Measurements from ENCODE around the gene GPR153. TPM values are rescaled to one million over a fixed set of nuclear protein-coding genes. Genes with fewer than 3 reads are reported as not detected.

Gene GPR153
- polyA plus RNA-seq, 1 donor from 2014 or later, result 26.9 TPM

- H3K27me3 ChIP-seq (ENCODE audit: insufficient read depth, low read depth, low read length), result no peaks in the 10 kb centered on the region
- no peaks in the 10 kb centered on the region for H3K9me2 ChIP-seq (ENCODE audit: insufficient read depth, low read length)
- no peaks in the 10 kb centered on the region for H3K9me3 ChIP-seq (ENCODE audit: low read length)
- no peak overlapping the region for H3K4me2 ChIP-seq (ENCODE audit: low read length)
- H3F3A ChIP-seq (ENCODE audit: insufficient read depth, low read length, poor library complexity, severe bottlenecking), result no peaks in the 10 kb centered on the region
- TF ChIP-seq SMC3 (conservative IDR thresholded peaks at IDR 0.05; ENCODE audit: poor library complexity), result no peak
- no peak for TF ChIP-seq TAF1 (IDR thresholded peaks at IDR 0.05; ENCODE audit: low read depth)
- no peak for TF ChIP-seq EZH2 (IDR thresholded peaks at IDR 0.05; ENCODE audit: borderline replicate concordance, insufficient read depth, low read length, poor library complexity, severe bottlenecking)
- no peak for TF ChIP-seq MXI1 (conservative IDR thresholded peaks at IDR 0.05; ENCODE audit: poor library complexity, severe bottlenecking)
- TF ChIP-seq, protein P1, sequence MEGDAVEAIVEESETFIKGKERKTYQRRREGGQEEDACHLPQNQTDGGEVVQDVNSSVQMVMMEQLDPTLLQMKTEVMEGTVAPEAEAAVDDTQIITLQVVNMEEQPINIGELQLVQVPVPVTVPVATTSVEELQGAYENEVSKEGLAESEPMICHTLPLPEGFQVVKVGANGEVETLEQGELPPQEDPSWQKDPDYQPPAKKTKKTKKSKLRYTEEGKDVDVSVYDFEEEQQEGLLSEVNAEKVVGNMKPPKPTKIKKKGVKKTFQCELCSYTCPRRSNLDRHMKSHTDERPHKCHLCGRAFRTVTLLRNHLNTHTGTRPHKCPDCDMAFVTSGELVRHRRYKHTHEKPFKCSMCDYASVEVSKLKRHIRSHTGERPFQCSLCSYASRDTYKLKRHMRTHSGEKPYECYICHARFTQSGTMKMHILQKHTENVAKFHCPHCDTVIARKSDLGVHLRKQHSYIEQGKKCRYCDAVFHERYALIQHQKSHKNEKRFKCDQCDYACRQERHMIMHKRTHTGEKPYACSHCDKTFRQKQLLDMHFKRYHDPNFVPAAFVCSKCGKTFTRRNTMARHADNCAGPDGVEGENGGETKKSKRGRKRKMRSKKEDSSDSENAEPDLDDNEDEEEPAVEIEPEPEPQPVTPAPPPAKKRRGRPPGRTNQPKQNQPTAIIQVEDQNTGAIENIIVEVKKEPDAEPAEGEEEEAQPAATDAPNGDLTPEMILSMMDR (IDR thresholded peaks at IDR 0.05; ENCODE audit: poor library complexity, severe bottlenecking), result no peak
- TF ChIP-seq, protein P2, sequence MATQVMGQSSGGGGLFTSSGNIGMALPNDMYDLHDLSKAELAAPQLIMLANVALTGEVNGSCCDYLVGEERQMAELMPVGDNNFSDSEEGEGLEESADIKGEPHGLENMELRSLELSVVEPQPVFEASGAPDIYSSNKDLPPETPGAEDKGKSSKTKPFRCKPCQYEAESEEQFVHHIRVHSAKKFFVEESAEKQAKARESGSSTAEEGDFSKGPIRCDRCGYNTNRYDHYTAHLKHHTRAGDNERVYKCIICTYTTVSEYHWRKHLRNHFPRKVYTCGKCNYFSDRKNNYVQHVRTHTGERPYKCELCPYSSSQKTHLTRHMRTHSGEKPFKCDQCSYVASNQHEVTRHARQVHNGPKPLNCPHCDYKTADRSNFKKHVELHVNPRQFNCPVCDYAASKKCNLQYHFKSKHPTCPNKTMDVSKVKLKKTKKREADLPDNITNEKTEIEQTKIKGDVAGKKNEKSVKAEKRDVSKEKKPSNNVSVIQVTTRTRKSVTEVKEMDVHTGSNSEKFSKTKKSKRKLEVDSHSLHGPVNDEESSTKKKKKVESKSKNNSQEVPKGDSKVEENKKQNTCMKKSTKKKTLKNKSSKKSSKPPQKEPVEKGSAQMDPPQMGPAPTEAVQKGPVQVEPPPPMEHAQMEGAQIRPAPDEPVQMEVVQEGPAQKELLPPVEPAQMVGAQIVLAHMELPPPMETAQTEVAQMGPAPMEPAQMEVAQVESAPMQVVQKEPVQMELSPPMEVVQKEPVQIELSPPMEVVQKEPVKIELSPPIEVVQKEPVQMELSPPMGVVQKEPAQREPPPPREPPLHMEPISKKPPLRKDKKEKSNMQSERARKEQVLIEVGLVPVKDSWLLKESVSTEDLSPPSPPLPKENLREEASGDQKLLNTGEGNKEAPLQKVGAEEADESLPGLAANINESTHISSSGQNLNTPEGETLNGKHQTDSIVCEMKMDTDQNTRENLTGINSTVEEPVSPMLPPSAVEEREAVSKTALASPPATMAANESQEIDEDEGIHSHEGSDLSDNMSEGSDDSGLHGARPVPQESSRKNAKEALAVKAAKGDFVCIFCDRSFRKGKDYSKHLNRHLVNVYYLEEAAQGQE (IDR thresholded peaks at IDR 0.05; ENCODE audit: borderline replicate concordance), result no peak
- TF ChIP-seq POLR2AphosphoS5 (IDR thresholded peaks at IDR 0.05), result no peak
- TF ChIP-seq EP300 (conservative IDR thresholded peaks at IDR 0.05; ENCODE audit: poor library complexity, severe bottlenecking), result no peak
- no peak for TF ChIP-seq RAD21 (conservative IDR thresholded peaks at IDR 0.05)
- no peak overlapping the region for H3K9ac ChIP-seq (ENCODE audit: low read length)
- H3K4me3 ChIP-seq (ENCODE audit: low read length), result no peak overlapping the region
- no peaks in the 10 kb centered on the region for H3K36me3 ChIP-seq (ENCODE audit: insufficient read depth, low read length)
- H3K27ac ChIP-seq (ENCODE audit: low read length), result no peak overlapping the region
- no peaks in the 10 kb centered on the region for H4K20me1 ChIP-seq (ENCODE audit: insufficient read depth)
- no peaks in the 10 kb centered on the region for H3K79me2 ChIP-seq (replicated peaks; ENCODE audit: insufficient read depth, low read length)
- H2AFZ ChIP-seq (ENCODE audit: low read depth, low read length), result no peak overlapping the region
Measured at GRCh38 chr1:6286266-6286665, 25.4 kb upstream of the GPR153 start.

- no peaks in the 10 kb centered on the region for H3K9me2 ChIP-seq (ENCODE audit: insufficient read depth, low read length)
- no peaks in the 10 kb centered on the region for H3K36me3 ChIP-seq (ENCODE audit: insufficient read depth, low read length)
- H4K20me1 ChIP-seq (ENCODE audit: insufficient read depth), result no peaks in the 10 kb centered on the region
- H3K9me3 ChIP-seq (ENCODE audit: low read length), result no peaks in the 10 kb centered on the region
- H3K4me2 ChIP-seq (ENCODE audit: low read length), result no peak overlapping the region
- H3K27me3 ChIP-seq (ENCODE audit: insufficient read depth, low read depth, low read length), result no peaks in the 10 kb centered on the region
- no peak for TF ChIP-seq RAD21 (conservative IDR thresholded peaks at IDR 0.05)
- no peak overlapping the region for H2AFZ ChIP-seq (ENCODE audit: low read depth, low read length)
- no peak overlapping the region for H3K9ac ChIP-seq (ENCODE audit: low read length)
- H3K4me3 ChIP-seq (ENCODE audit: low read length), result no peak overlapping the region
- no peaks in the 10 kb centered on the region for H3K79me2 ChIP-seq (replicated peaks; ENCODE audit: insufficient read depth, low read length)
- H3F3A ChIP-seq (ENCODE audit: insufficient read depth, low read length, poor library complexity, severe bottlenecking), result no peaks in the 10 kb centered on the region
- no peak overlapping the region for H3K27ac ChIP-seq (ENCODE audit: low read length)
Measured at GRCh38 chr1:6285336-6285735, 24.4 kb upstream of the GPR153 start.

All from neural cell (in vitro differentiated cells).